Measurements from ENCODE around the gene CYP2R1. TPM values are rescaled to one million over a fixed set of nuclear protein-coding genes. Genes with fewer than 3 reads are reported as not detected.
"Not testable (repeated sequence)": the region's sequence is repeated elsewhere in the genome, so short reads cannot be mapped to it uniquely, and the experiment has no call there.

The CYP2R1 gene
- total RNA-seq, 1 donor from 2014 or later = 18.5 TPM

DNA sequence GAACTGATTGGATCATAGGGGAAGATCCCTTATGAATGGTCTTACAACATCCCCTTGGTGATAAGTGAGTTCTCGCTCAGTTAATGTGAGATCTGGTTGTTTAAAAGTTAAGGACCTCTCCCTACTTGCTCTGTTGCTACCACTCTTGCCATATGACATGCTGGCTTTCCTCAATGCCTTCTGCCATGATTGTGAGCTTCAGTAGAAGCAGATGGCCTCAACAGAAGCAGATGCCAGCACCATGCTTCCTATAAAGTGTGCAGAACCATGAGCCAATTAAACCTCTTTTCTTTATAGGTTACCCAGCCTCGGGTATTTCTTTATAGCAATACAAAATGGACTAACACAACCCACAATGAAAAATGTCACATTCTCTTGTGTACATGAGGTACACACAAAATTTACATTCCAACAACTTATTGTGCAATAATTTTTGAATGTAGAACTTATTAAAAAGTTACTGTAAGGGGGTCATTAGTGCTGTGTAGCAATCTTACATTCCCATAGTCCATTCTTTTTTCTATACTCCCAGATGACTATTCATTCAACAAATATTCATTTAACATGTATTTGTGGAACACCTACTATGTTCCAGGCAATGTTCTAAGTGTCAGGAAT, 10.3 kb downstream of the CYP2R1 start:
- no peak for DNase-seq (ENCODE audit: low read depth, low spot score)
- Mint-ChIP-seq H3K9me3 (peaks cover 2% of the 10 kb centered on the region), H3K27ac (ENCODE audit: unreplicated experiment) (no peak overlapping the region), H3K4me1 (no peaks in the 10 kb centered on the region), H3K27me3 (ENCODE audit: low read depth) (no peaks in the 10 kb centered on the region), H3K4me3 (no peak overlapping the region), H3K36me3 (ENCODE audit: low read depth) (peaks cover 28% of the 10 kb centered on the region)
- TF ChIP-seq, protein P1, sequence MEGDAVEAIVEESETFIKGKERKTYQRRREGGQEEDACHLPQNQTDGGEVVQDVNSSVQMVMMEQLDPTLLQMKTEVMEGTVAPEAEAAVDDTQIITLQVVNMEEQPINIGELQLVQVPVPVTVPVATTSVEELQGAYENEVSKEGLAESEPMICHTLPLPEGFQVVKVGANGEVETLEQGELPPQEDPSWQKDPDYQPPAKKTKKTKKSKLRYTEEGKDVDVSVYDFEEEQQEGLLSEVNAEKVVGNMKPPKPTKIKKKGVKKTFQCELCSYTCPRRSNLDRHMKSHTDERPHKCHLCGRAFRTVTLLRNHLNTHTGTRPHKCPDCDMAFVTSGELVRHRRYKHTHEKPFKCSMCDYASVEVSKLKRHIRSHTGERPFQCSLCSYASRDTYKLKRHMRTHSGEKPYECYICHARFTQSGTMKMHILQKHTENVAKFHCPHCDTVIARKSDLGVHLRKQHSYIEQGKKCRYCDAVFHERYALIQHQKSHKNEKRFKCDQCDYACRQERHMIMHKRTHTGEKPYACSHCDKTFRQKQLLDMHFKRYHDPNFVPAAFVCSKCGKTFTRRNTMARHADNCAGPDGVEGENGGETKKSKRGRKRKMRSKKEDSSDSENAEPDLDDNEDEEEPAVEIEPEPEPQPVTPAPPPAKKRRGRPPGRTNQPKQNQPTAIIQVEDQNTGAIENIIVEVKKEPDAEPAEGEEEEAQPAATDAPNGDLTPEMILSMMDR (conservative IDR thresholded peaks at IDR 0.05) = no peak

DNA sequence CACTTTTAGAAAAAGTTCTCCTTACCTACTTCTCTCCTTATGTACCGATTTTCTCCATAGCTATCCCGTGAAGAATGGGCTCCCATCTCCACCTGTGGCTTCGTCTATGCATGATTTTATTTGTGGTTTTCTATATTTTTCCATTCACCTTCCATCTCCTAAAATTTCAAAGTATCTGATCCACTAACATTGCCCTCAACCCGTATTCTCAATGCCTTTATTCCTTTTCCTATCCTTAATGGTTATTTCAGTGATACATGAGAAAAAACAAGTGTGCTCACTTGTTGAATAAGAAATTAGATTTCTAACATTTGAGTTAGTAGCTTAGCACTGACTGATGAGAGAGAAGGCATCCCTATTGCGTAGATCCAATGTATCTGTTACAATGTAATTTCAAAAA, 16.9 kb downstream of the CYP2R1 start:
- Mint-ChIP-seq H3K27me3 (ENCODE audit: low read depth) (no peaks in the 10 kb centered on the region), H3K27ac (ENCODE audit: unreplicated experiment) (no peak overlapping the region), H3K4me3 (no peak overlapping the region), H3K9me3 (no peaks in the 10 kb centered on the region), H3K36me3 (ENCODE audit: low read depth) (peaks cover 19% of the 10 kb centered on the region), H3K4me1 (no peaks in the 10 kb centered on the region)
- no peak for DNase-seq (ENCODE audit: low read depth, low spot score)
- TF ChIP-seq, protein P1 (conservative IDR thresholded peaks at IDR 0.05) = no peak

DNA sequence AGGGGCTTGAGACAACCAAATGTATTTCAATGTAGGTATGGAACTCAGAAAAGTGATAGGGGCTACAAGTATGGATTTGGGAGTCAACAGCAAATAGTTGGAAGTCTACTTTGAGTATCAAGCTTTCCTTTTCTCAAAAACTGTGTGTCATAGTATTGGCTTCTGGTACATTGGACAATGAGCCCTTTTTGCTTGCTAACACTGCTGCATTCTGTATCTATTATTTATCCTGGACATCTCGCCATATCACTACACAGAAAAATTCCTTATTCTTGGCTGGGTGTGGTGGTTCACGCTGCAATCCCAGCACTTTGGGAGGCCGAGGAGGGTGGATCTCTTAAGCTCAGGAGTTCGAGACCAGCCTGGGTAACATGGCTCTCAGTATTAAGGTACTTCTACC, 18.4 kb downstream of the CYP2R1 start:
- Mint-ChIP-seq H3K4me3 (no peak overlapping the region), H3K9me3 (no peaks in the 10 kb centered on the region), H3K36me3 (ENCODE audit: low read depth) (peaks cover 18% of the 10 kb centered on the region), H3K27me3 (ENCODE audit: low read depth) (no peaks in the 10 kb centered on the region), H3K4me1 (no peaks in the 10 kb centered on the region), H3K27ac (ENCODE audit: unreplicated experiment) (no peak overlapping the region)
- no peak for DNase-seq (ENCODE audit: low read depth, low spot score)
- TF ChIP-seq, protein P1 (conservative IDR thresholded peaks at IDR 0.05) = no peak

DNA sequence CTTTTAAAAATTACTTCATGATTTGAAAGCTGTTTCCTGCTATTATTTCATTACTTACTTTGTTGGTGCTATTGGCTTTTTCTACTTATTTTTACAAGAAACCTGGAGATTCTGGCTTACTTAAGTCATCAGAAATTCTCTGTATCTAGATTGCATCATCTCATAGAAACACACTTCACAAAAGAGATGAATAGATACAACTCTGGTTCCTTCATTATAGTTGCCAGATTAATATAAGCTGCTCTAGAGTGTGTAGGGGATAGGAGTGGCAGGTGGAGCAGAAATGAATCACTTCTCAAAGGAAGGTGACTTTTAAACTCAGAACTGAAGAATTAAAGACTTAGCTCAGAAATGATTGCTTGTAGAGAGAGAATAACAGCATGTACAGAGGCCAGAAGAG, 20.0 kb downstream of the CYP2R1 start:
- Mint-ChIP-seq H3K4me3 (no peak overlapping the region), H3K9me3 (no peaks in the 10 kb centered on the region), H3K27ac (ENCODE audit: unreplicated experiment) (no peak overlapping the region), H3K36me3 (ENCODE audit: low read depth) (peaks cover 10% of the 10 kb centered on the region), H3K27me3 (ENCODE audit: low read depth) (no peaks in the 10 kb centered on the region), H3K4me1 (no peaks in the 10 kb centered on the region)
- TF ChIP-seq, protein P1 (conservative IDR thresholded peaks at IDR 0.05) = no peak
- DNase-seq (ENCODE audit: low read depth, low spot score) = no peak

DNA sequence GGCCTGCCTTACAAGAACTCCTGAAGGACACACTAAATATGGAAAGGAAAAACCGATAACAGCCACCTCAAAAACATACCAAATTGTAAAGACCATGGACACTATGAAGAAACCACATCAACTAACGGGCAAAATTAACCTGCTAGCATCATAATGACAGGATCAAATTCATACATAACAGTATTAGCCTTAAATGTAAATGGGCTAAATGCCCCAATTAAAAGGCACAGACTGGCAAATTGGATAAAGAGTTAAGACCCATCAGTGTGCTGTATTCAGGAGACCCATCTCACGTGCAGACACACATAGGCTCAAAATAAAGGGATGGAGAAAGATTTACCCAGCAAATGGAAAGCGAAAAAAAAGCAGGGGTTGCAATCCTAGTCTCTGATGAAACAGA, 28.3 kb downstream of the CYP2R1 start:
- H3K27ac Mint-ChIP-seq (ENCODE audit: unreplicated experiment); DNase-seq (ENCODE audit: low read depth, low spot score); H3K4me3 Mint-ChIP-seq; H3K4me1 Mint-ChIP-seq; H3K9me3 Mint-ChIP-seq; H3K27me3 Mint-ChIP-seq (ENCODE audit: low read depth): not testable (repeated sequence)
- peaks cover 32% of the 10 kb centered on the region for H3K36me3 Mint-ChIP-seq (ENCODE audit: low read depth)

DNA sequence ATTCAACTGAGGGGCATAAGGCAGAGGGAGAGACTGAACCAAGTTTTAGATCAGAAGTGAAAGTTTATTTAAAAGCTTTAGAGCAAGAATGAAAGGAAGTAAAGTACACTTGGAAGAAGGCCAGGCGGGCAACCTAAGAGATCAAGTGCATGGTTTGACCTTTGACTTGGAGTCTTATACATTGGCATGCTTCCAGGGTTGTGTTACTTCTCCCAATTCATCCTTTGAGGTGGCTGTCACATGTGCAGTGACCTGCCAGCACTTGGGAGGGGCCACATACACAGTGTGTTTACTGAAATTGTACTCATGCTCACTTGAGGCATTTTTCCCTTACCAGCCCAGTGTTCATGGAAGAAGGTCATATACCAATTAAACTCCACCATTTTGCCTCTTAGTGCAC, 30.4 kb downstream of the CYP2R1 start:
- no peak for DNase-seq (ENCODE audit: low read depth, low spot score)
- Mint-ChIP-seq H3K36me3 (ENCODE audit: low read depth) (peaks cover 32% of the 10 kb centered on the region), H3K27ac (ENCODE audit: unreplicated experiment) (no peak overlapping the region), H3K4me3 (no peak overlapping the region), H3K9me3 (peaks cover 6% of the 10 kb centered on the region), H3K27me3 (ENCODE audit: low read depth) (no peaks in the 10 kb centered on the region), H3K4me1 (peaks cover 11% of the 10 kb centered on the region)
- TF ChIP-seq, protein P1 (conservative IDR thresholded peaks at IDR 0.05) = no peak

Data from neural crest cell (in vitro differentiated cells).